HL-60/S4 (cell line): ENCODE data around the gene NPB.

Experiments used
- in situ Hi-C: fragments of 300-500 bp; cut with MboI; formaldehyde crosslinking; loops from 2 replicates; pipeline ENCODE4 v1.14.3; 2022; ENCODE audit warnings: low sequenced_read_pairs

The NPB gene

DNA sequence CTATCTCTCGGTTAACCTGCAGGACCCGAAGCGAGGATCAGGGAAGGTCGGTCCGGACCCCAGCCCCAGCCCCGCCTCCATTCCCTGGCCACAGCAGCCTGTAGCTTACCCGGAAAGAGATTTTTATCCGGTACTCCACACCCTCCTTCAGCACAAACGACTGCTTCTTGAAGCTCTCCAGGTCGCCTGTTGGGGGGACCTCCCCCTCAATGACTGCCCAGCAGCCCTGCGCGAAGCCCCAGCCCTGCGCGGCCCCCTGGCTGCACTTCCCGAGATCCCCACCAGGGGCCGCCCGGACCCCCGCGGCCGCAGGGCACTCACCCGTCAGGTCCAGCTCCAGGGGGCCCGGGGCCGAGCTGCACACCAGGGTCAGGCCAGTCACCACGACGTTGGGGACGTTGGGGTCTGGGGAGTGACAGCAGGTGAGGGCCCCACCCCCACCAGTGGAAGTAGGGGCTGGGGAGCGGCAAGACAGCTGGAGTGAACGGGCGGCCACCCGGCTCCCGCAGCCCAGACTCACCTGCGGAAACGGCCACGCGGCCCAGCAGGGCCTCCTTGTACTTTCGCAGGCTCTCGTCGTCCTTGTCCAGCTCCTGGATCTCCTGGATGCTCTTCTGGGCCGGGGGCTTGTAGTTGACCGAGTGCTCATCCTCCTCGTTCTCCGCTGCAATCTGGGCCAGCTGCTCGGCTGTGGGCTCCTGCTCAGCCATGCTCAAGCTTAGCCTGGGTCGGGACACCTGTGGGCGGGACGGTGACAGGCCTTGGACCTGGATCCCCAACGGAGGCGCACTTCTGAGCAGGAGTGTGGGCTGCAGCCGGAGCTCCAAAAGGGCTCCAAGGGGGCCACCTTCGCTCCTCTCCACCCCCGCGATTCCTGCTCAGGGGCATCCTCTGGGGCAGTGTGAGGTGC, 32.6 kb upstream of the NPB start:
- in situ Hi-C loops: no loop called here

DNA sequence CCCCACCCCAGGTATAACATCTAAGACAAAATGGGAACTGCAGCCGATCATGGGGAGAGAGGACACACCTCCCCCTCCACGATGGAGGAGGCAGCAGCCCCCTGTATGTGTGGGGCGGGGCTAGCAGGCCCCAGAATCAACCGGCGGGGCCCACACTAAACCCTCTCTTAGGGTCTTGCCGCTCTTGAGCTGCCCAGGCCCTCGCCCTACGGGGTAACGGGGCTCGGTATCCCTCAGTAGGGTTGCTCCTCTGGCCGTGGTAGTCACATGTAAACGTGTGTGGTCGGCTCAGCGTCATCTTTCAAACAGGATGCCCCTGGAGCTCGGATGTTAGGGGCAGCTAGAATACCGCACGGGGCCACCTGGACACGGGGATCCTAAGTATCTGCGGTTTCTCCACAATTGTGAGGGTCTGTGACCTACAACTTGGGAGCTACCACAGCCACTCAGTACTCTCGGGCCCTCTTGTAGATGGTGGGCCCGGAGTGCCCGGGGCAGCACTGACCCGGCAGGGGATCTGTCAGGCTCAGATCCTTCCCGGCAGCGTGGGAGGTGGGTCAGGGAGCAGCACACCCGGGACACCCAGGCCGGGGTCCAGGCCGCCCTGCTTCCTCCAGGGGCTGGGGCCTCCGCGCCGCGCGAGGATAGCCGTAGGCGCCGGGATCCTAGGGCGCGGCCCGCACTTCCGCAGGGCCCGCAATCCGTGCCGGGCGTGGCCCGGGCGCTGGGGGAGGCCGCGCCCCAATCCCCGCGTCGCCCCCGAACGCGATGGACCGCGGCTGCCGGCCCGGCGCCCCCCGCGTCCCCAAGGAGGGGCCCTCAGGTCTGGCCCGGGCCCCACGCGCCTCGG, 31.7 kb upstream of the NPB start:
- in situ Hi-C loops: no loop called here

DNA sequence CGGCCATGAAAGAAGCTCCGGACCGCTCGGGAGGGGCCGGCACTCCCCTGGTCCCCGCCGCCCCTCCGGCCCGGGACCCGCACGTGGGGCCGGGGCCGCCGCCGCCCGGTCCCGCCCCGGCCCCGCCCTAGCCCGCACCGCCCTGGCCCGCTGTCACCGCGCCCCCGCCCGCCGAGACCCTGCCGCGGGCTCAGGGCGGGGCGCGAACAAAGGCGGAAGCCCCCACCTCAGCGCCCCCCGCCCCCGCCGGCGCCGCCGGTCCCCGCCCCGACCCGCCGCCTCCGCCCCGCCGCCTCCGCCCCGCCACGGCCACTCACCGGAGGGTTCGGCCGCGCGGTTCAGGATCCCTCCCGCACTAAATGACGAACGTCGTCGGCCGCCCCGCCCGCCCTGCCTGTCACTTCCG, 31.1 kb upstream of the NPB start, which contains the start of gene ARHGDIA:
ARHGDIA (minus strand) TSS at position 357 of the 406 bp plus-strand sequence. CDS start 1,407 bp downstream, outside the sequence.
- in situ Hi-C loops: no loop called here

DNA sequence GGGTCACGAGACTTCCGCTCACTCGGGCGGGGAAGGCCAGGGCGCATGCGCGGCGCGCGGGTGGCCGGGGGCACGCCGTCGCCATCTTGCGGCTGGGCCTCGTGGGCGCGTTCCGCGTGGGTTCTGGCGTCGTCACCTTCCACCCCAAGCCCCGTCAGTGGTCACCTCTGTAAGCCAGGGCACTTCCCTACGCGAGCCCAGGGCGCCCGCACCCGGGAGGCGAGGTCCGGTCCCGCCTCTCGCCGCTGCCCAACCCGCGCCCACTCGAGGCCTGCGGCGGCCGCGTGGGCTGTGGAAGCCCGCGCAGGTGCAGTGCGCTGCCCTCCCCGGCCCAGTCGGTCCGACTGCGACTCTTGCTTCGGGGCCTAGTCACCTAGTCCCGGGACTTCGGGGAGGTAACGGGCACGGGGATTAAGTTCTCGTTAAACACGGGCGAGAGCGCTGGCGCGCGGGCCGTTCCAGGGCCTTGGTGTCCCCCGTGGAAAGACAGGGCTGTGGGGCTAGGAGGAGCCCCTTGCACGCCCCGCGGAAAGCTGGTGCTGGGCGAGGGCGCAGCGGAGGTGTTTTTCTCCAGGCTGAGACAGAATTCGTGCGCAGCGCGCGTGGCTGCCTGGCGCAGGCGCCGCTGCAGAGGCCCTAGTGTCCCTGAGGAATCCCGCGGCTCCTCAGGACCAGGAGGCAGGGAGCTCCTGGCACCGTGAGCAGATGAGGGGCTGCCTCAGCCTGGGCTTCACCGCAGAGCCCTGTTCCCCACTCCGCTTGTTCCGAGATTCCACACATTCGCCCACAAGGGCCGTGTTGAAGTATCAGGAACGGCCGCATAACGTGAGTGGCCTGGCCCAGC, 30.4 kb upstream of the NPB start:
- in situ Hi-C loops: no loop called here

DNA sequence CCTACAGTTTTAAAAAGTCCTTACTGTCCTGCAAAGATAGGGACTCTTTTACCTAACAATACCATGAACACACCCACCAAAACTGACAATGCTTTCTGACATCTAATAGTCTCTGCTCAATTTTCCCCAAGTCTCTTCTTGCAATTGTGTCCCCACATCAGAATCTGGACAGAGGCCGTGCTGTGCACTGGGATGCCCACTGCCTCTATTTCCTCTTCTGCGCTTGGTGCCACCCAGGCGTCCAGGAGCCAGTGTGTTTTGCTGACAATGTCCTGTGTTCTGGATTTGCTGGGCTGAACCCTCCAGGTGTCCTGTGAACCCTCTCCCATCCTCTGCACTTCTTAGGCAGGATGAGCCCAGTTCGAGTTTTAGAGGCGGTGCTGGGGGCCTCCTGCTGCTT, 24.5 kb upstream of the NPB start:
- in situ Hi-C loops: no loop called here

DNA sequence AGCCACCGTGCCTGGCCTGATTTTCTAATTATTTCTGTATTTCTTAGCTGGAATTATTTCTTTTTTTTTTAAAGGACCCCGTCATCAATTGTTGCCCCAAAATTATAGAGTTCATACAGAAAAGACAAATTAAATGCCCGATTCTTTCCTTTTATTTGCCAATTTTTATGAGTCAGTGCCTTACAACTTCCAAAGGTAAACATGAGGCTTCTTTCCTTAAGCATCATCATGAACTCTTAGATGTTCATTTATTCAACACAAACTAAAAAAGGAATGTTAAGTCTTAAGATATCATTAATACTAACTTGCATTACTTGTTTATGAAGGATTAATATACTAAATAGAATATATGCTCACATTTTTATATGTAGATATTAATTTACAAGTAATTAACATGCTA, 23.7 kb upstream of the NPB start:
- in situ Hi-C loops: no loop called here

DNA sequence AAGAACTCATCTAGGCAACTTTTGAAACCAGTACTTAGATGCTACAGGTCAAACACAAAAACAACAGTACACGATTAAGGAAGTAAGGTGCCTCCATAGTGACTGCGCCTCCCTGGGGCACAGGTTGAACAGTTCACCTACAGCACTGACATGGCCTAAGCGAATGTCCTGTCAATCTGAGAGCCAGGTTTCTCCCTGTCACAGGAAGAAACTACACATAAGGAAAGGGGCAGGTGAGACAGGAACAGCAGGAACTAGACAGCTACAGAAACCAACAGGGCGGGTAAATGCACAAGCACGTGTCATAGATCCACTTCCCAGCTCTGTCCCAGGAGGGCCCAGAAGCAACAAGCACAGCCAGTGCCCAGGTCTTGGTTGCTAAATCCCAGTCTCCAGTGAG, 22.9 kb upstream of the NPB start:
- in situ Hi-C loops: no loop called here

DNA sequence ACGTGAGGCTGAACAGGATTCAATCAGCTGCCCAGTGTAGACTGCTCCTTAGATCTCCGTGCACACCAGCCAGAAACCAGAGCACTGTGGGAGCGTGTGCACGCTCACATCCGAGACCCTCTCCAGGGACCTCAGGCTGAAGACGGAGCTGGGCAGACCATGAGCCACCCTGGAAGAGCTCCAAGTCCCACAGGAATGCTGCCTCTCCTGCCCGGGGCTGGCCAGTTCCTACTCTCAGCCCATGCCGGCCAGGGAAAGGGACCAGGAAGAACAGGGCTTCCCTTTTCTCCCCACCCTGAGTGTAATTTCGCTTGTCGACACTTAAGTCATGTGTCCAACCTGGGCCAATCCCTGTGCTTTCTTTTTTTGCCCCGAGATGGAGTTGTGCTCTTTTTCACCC, 17.5 kb upstream of the NPB start:
- in situ Hi-C loops: no loop called here

DNA sequence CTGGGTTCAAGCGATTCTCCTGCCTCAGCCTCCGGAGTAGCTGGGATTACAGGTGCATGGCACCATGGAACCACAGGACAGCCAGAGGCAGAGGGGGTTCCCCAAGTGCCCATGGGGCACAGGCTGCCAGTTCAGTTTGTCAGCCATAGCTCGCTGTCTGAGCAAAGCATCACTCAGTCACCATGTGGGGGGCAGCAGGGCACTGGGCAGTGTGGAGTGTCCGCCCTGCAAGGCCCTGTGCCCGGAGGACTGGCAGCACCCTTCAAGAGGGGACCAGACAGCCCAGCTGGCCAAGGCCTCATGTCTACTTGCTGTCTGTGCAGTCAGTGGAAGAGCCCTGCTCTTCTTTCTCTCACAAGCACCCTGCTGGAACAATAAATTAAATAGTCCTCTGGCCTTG, 17.1 kb upstream of the NPB start:
- in situ Hi-C loops: no loop called here

DNA sequence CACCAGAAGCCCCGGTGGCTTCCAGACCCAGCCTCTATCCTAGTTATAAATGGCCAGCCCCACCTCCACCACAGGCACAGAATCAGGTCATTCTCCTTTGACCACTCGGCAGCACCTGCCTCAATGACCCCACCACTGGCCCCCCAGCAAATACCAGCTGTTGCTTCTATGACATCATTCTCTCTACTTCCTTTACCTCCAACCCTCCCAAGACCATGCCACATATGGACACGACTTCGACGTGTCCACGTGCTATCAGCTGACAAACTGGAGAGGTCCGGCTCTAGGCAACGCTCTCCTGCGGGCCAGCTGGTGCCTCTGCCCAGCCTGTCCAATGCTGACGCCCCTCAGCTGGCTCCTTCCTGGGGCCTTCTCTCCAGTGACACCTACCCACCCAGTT, 16.6 kb upstream of the NPB start:
- in situ Hi-C loops: no loop called here

DNA sequence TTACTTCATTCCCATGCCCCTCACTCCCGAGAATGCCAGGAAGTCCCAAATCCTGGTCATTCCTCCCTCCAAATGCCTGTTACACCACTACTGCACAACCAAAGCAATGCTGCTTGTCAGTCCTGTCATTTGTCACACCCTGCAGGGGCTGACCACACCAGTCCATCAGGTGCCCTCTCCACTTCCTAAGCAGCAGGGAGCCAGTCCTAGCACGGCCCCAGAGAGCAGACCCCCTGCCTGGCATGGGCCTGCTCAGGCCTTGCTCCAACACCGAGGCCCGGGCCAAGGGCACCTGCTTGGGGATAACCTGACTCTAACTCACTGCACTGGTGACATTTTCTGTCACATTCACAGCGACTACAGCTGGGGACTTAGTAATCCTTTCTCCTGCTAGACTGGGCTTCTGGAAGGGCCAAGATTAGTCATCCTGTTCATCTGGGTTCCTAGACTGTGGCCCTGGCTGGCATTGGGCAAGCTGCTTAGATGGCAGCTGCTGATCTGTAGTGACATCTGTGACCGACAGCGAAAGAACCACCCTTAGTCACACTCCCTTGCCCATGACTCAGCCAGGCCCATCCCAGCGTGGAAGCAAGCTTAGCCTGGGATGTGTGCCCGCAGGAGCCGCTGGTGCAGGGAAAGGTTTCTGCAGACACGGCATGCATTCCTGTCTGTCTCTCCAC, 16.0 kb upstream of the NPB start:
- in situ Hi-C loops: no loop called here

DNA sequence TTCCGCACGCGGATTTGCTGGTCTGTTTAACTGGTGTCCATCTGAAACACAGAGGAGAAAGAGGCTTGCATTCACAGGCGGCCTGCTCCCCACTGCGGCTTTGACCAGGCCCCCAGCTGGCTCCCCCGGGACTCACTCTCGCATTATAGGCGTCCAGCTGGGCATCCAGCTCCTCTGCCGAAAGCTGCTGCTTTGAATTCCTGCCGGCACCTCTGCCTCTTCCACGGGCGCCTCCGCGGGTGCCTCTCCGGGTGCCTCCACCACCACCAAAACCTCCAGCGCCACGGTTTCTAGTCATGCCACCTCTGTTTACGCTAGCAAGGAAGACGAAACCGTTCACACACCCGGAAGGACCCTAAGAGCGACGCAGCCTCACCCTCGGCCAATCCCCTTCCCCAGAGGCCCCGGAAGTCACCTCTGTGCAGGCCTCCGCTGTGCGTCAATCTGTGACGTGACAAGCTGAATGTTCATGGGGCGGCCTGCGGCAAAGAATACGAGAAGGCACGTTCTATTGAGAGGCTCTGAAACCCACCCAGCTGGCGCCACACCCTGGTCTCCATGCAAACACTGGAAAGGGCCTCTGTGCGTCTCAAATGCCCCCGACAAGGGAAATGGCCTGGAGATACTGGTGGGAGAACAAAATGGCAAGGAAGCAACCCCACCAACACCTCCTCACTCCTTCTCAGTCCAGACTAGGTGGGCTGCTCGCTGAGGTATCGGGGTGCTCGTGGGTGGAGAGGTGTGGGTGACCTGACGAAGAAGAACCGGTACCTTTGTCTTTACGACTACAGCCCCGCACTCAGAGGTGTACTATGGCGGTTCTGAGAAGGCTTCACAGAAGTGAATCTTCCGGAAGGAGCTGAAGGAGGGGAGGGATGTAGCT, 13.7 kb upstream of the NPB start:
- in situ Hi-C loops: no loop called here

DNA sequence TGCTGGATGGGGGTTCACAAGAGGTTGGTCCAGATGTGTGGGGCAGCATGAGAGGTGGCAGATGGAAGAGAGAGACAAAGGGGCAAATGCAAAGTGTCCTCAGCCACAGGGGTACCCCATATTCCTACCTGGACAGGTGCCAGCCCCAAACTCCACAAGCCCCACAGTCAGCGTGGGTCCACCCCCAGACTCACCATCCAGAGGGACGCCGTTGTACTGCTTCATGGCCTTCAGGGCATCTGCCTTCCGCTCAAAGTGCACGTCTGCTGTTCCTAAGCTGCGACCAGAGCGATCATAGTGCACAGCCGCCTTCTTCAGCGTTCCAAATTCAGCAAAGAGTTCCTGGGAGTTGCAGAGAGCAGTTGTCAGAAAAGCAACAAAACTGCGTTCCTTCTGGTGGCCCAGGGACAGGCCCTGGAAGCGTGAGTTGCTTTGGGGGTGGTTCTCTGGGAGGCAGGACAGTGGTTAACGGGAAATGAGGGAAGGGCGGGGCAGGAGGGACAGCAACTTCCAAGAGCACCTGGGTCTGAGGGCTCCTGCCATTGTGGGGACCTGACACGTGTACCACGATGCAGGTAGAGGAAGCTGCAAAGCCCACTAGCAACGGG, 12.9 kb upstream of the NPB start:
- in situ Hi-C loops: no loop called here

DNA sequence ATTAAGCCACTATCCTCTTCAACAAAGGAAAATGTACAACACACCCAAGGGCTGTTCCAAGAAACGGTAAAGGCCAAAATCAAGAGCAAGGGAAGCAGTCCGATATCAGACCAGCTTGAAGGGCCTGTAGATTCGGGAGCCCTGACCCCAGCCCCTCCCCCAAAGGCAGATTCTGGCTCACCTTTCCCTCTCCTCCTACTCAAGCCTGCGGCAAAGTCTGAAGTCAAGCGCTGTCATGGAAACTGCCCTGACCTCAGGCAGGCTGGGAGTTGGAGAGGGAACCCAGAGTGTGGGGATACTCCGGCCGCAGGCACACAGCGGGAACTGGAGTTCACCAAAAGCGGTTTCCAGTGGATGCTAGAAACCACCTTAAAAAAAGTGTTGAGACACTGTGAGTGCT, 12.4 kb upstream of the NPB start:
- in situ Hi-C loops: no loop called here

DNA sequence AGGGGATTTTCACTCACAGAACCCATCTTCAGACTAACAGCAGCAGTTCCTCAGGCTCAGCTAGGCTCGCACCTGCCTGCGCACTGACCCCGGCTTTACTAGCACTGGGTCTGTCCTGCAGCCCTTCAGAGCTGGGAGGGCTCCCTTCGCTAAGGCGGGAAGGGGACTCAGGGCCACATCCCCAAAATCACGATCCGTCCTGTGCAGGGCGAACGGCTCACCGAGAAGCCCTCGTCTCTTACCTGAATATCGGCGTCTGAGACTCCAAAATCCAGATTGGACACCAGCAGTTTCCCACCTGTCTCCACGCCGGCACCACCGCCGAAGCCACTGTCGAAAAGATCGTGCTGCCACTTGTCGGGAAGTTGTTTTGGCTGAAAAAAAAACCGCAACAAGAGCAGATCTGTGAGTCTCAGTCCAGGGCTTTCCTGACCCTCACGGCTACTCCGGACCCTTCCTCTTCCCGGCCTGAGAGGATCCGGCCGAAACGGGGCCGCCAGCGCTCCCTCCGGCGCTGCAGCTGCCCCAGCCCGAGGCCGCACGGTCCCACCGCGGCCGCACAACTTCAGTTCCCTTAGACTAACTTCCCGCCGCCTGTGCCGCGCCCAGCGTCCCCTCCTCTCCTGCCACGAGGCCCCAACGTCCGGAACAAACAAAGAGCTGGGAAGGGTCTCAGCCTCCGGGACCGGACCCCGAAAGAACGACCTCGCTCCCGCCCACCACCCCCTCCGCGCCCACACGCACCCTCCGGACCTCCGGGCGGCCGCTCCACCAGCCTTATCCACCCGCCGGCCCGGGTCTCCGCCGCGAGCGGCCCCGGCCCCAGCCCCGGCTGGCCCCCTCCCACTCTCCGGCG, 11.4 kb upstream of the NPB start:
- in situ Hi-C loops: no loop called here

DNA sequence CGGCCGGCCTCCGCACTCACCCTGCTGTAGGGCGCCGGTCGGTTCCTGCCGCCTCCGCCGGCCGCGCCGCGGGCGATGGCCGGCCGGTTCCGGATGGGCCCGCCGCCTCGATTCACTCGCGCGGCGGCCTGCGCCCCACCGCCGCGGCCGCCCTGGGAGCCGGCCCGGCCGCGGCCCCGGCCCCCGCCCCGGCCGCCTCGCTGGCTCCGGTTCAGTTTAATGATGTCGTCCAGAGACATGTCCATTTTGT, 10.8 kb upstream of the NPB start:
- in situ Hi-C loops: no loop called here

DNA sequence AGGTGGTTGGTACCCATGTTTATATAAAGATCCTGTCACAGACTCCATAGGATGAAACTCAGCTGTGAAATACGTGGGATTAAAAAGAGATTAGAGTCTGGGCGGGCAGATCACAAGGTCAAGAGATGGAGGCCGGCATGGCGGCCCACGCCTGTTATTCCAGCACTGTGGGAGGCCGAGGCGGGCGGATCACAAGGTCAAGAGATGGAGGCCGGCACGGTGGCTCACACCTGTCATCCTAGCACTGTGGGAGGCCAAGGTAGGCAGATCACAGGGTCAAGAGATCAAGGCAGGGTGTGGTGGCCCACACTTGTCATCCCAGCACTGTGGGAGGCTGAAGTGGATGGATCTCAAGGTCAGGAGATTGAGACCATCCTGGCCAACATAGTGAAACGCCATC, 6.6 kb upstream of the NPB start:
- in situ Hi-C loops: no loop called here

DNA sequence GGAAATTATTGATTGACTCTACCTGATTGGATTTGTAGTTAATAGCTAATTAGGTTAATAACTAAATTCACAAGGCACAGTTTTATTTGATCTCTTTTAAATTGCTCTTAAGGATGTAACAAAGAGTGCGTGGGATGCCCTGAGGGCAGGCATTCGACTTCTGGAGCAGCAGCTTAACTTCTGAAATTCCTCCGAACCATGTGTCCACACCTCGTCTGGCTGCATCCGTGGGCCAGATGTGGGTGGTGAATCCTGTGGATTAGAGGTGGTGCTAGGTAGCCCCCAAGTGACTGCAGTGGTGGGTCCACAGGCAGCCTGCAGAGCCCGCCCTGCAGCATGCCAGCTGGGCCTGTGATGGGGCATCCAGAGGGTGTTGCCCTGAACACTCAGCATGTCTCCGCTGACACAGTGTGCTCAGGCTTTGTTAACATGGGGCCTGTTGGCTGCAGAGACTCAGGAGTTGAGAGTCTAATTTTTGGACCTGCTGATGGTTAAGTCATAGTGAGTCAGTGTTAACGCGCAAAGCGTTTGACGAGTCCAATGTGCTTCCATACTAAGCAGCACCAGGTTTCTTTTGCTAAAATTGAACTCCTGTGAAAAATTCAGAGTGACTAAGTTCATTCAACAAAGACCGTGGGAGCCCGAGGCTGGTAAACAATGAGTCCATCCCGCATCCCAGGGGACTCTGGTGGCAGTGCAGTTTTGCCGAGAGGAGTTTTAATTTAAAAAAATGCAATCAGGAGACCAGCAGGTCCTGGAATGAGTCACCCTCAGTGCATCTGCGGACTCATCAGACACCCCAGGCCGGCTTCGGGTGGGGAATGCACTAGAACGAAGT, 3.8 kb upstream of the NPB start:
- in situ Hi-C loops: no loop called here
